Measurements from ENCODE around the gene SUFU. TPM values are rescaled to one million over a fixed set of nuclear protein-coding genes. Genes with fewer than 3 reads are reported as not detected.

The SUFU gene
- total RNA-seq, 1 donor from 2014 or later = 6.2 TPM

GRCh38 chr10:102538811-102539210 lies 35.0 kb downstream of the SUFU start:
- H3K4me3 ChIP-seq (ENCODE audit: low read depth, low read length) = no peak overlapping the region
- no peak for TF ChIP-seq CTCF (conservative IDR thresholded peaks at IDR 0.05; ENCODE audit: low read depth, low read length)
- no peak for DNase-seq (ENCODE audit: low read depth)

- DNase-seq (ENCODE audit: low read depth) = no peak
- H3K4me3 ChIP-seq (ENCODE audit: low read depth, low read length) = no peak overlapping the region
- peak; percentile 56 for TF ChIP-seq CTCF (conservative IDR thresholded peaks at IDR 0.05; ENCODE audit: low read depth, low read length)
These were observed 36.3 kb downstream of the SUFU start for GRCh38 chr10:102540023-102540422.

- H3K4me3 ChIP-seq (ENCODE audit: low read depth, low read length) = no peak overlapping the region
- no peak for TF ChIP-seq CTCF (conservative IDR thresholded peaks at IDR 0.05; ENCODE audit: low read depth, low read length)
- no peak for DNase-seq (ENCODE audit: low read depth)
These were observed 39.1 kb downstream of the SUFU start for GRCh38 chr10:102542800-102543418.

GRCh38 chr10:102545265-102545871 lies 41.6 kb downstream of the SUFU start:
- H3K4me3 ChIP-seq (ENCODE audit: low read depth, low read length) = no peak overlapping the region
- no peak for TF ChIP-seq CTCF (conservative IDR thresholded peaks at IDR 0.05; ENCODE audit: low read depth, low read length)
- DNase-seq (ENCODE audit: low read depth) = no peak

GRCh38 chr10:102545997-102546396 lies 42.2 kb downstream of the SUFU start:
- TF ChIP-seq CTCF (conservative IDR thresholded peaks at IDR 0.05; ENCODE audit: low read depth, low read length) = no peak
- H3K4me3 ChIP-seq (ENCODE audit: low read depth, low read length) = no peak overlapping the region

GRCh38 chr10:102546606-102547320 lies 43.0 kb downstream of the SUFU start:
- no peak overlapping the region for H3K4me3 ChIP-seq (ENCODE audit: low read depth, low read length)
- DNase-seq (ENCODE audit: low read depth) = no peak
- no peak for TF ChIP-seq CTCF (conservative IDR thresholded peaks at IDR 0.05; ENCODE audit: low read depth, low read length)

More at GRCh38 chr10:102545997-102546396, 42.2 kb downstream of the SUFU start:
- no peak for DNase-seq (ENCODE audit: low read depth)

Data from epithelial cell of proximal tubule (primary cell).